LNCaP clone FGC (cell line): Measurements from ENCODE around the gene YPEL2.

Source experiments
- DNase-seq: peaks from one replicate; pipeline ENCODE4 v3.0.0-alpha.2; 2011; ENCODE audit warnings: low read depth
- H3K4me3 ChIP-seq: 2 replicates; pipeline ENCODE4 v1.5.1; 2011; ENCODE audit warnings: mild to moderate bottlenecking, low read depth, low read length, control low read depth
- TF ChIP-seq, protein P1 (sequence below): IDR thresholded peaks from 2 replicates; pipeline ENCODE4 v1.5.1; 2012; ENCODE audit warnings: mild to moderate bottlenecking; ENCODE audit not compliant: control insufficient read depth, insufficient read depth; ENCODE audit errors: extremely low read depth

Gene YPEL2

GRCh38 chr17:59370593-59371299 is 39.3 kb downstream of the YPEL2 start:
- no peak for DNase-seq
- H3K4me3 ChIP-seq: no peak overlapping the region
- TF ChIP-seq, protein P1, sequence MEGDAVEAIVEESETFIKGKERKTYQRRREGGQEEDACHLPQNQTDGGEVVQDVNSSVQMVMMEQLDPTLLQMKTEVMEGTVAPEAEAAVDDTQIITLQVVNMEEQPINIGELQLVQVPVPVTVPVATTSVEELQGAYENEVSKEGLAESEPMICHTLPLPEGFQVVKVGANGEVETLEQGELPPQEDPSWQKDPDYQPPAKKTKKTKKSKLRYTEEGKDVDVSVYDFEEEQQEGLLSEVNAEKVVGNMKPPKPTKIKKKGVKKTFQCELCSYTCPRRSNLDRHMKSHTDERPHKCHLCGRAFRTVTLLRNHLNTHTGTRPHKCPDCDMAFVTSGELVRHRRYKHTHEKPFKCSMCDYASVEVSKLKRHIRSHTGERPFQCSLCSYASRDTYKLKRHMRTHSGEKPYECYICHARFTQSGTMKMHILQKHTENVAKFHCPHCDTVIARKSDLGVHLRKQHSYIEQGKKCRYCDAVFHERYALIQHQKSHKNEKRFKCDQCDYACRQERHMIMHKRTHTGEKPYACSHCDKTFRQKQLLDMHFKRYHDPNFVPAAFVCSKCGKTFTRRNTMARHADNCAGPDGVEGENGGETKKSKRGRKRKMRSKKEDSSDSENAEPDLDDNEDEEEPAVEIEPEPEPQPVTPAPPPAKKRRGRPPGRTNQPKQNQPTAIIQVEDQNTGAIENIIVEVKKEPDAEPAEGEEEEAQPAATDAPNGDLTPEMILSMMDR: no peak

DNA sequence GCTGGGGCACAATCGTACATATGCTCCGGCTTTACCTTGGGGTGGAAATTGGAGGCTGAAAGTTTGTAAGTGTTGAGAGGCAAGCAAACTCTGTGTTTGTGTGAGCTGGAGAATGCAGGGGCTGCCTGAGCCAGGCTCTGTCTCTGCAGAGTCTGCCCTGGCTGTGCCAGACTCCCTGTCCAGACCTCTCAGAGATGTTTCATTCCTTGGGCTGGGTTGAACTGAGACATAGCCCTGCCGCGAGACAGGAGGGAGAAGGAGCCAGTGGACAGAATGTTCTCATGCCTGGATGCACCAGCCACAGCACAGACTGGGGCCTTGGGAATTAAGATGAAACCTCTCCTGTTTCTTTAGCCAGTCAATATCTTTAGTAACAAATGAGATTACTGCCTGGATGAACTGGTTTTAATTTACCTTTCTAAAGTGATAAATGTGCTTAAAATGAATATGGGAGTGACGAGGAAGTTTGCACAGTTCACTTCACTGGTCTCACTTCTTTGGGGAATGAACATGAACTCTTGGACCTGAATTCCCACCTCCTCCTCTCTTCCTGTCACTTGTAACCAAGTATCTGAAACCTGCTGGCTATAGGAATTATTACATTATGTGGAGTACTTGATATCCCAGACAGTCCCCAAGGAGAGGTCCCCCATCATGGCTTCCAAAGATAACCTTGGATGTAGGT is 40.1 kb downstream of the YPEL2 start:
- DNase-seq: no peak
- H3K4me3 ChIP-seq: peak overlapping the region; percentile 7; the same call in 1 of the 2 replicates
- TF ChIP-seq, protein P1: no peak

GRCh38 chr17:59372138-59372751 is 40.8 kb downstream of the YPEL2 start:
- TF ChIP-seq, protein P1: no peak
- peak; percentile 87 for DNase-seq
- H3K4me3 ChIP-seq: no peak overlapping the region

DNA sequence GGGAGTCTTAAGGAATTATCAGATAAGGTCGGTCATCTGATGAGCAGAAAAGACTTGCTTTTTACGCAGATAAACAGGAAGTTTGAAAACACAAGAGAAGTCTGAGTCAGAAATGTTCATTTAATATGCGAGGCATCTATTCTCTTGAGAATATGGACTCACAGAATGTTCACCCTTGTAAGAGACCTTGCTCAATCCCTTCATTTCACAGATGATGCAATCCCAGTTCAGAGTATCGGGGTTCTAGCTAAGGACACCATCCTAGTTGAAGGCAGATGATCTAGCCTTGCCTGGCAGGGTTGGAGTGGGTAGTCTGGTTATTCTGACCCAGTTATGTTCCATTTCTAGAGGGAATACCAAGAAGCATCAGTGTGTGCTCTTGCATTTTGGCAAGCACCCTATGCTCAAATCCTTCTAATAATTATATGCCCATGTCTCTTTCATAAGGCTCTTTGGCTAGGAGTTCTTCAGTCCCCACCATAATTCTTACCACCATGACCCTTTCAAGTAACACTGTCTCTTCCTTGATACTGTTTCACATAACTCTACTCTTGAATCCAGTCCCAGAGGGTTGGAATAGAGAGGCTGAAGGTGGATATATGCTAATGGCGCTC is 42.5 kb downstream of the YPEL2 start:
- TF ChIP-seq, protein P1: no peak
- no peak for DNase-seq
- no peak overlapping the region for H3K4me3 ChIP-seq

DNA sequence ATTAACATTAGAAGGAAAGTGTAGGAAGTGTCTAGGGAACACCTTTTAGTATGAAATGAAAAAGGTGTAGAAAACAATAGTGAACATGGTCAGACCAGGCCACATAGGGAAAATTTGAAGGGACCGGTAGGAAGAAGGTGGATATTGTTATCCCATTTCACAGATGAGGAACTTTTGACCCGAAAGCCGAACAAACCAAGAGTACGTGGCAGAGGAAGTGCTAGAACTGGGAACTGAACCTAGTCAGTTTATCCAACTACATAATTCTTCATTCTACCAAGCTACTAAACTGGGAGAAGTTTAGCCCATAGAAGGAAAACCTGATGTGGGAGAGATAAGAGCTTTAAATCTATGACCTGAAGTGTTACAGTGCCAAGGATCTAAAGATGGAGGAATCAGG is 43.2 kb downstream of the YPEL2 start:
- TF ChIP-seq, protein P1: no peak
- no peak overlapping the region for H3K4me3 ChIP-seq
- no peak for DNase-seq

- H3K4me3 ChIP-seq: no peak overlapping the region
- TF ChIP-seq, protein P1: no peak
- DNase-seq: no peak
Measured at GRCh38 chr17:59375857-59376256, 44.4 kb downstream of the YPEL2 start.
